ENCODE data around the gene TLX1. TPM values are rescaled to one million over a fixed set of nuclear protein-coding genes. Genes with fewer than 3 reads are reported as not detected.

The TLX1 gene
- total RNA-seq, 1 donor: not detected

GRCh38 chr10:101176577-101176976, 45.5 kb downstream of the TLX1 start:
- H3K36me3 ChIP-seq (ENCODE audit: insufficient read depth, low read length): no peaks in the 10 kb centered on the region
- no peak overlapping the region for H3K4me2 ChIP-seq (ENCODE audit: insufficient read depth, low read length)
- no peaks in the 10 kb centered on the region for H3K4me1 ChIP-seq (ENCODE audit: insufficient read depth, low read length)
- H3K4me3 ChIP-seq (ENCODE audit: insufficient read depth, low read length): no peak overlapping the region
- H2AFZ ChIP-seq (ENCODE audit: low read length): no peak overlapping the region
- no peak overlapping the region for H3K27ac ChIP-seq (ENCODE audit: low read depth, low read length)
- no peaks in the 10 kb centered on the region for H3K79me2 ChIP-seq (ENCODE audit: insufficient read depth, low read length)
- TF ChIP-seq CTCF (IDR thresholded peaks at IDR 0.05; ENCODE audit: extremely low read depth, low read depth, low read length): no peak
- DNase-seq (ENCODE audit: insufficient read length, low spot score, missing footprints): no peak
- H4K20me1 ChIP-seq (ENCODE audit: insufficient read depth, low read length): no peaks in the 10 kb centered on the region
- peaks cover 16% of the 10 kb centered on the region for H3K27me3 ChIP-seq (ENCODE audit: insufficient read depth, low read length)
- H3K9me3 ChIP-seq (ENCODE audit: low read depth, low read length): no peaks in the 10 kb centered on the region

- H3K27me3 ChIP-seq (ENCODE audit: insufficient read depth, low read length): peaks cover 14% of the 10 kb centered on the region
- no peak overlapping the region for H3K27ac ChIP-seq (ENCODE audit: low read depth, low read length)
- H3K9me3 ChIP-seq (ENCODE audit: low read depth, low read length): no peaks in the 10 kb centered on the region
- no peak for TF ChIP-seq CTCF (IDR thresholded peaks at IDR 0.05; ENCODE audit: extremely low read depth, low read depth, low read length)
- DNase-seq (ENCODE audit: insufficient read length, low spot score, missing footprints): no peak
- H4K20me1 ChIP-seq (ENCODE audit: insufficient read depth, low read length): no peaks in the 10 kb centered on the region
- H3K4me2 ChIP-seq (ENCODE audit: insufficient read depth, low read length): no peak overlapping the region
- H3K4me1 ChIP-seq (ENCODE audit: insufficient read depth, low read length): no peaks in the 10 kb centered on the region
- no peaks in the 10 kb centered on the region for H3K79me2 ChIP-seq (ENCODE audit: insufficient read depth, low read length)
- H3K36me3 ChIP-seq (ENCODE audit: insufficient read depth, low read length): no peaks in the 10 kb centered on the region
- no peak overlapping the region for H3K4me3 ChIP-seq (ENCODE audit: insufficient read depth, low read length)
- no peak overlapping the region for H2AFZ ChIP-seq (ENCODE audit: low read length)
Measured at GRCh38 chr10:101182936-101183335, 51.8 kb downstream of the TLX1 start.

GRCh38 chr10:101183458-101184183, 52.5 kb downstream of the TLX1 start:
- no peak overlapping the region for H3K4me2 ChIP-seq (ENCODE audit: insufficient read depth, low read length)

More at GRCh38 chr10:101183458-101184183, 52.5 kb downstream of the TLX1 start:
- peaks cover 14% of the 10 kb centered on the region for H3K27me3 ChIP-seq (ENCODE audit: insufficient read depth, low read length)
- H3K4me3 ChIP-seq (ENCODE audit: insufficient read depth, low read length): no peak overlapping the region
- no peaks in the 10 kb centered on the region for H3K36me3 ChIP-seq (ENCODE audit: insufficient read depth, low read length)
- H3K9me3 ChIP-seq (ENCODE audit: low read depth, low read length): no peaks in the 10 kb centered on the region
- no peak for TF ChIP-seq CTCF (IDR thresholded peaks at IDR 0.05; ENCODE audit: extremely low read depth, low read depth, low read length)
- no peaks in the 10 kb centered on the region for H3K4me1 ChIP-seq (ENCODE audit: insufficient read depth, low read length)
- no peak overlapping the region for H2AFZ ChIP-seq (ENCODE audit: low read length)
- no peaks in the 10 kb centered on the region for H4K20me1 ChIP-seq (ENCODE audit: insufficient read depth, low read length)
- DNase-seq (ENCODE audit: insufficient read length, low spot score, missing footprints): no peak
- H3K27ac ChIP-seq (ENCODE audit: low read depth, low read length): no peak overlapping the region
- H3K79me2 ChIP-seq (ENCODE audit: insufficient read depth, low read length): no peaks in the 10 kb centered on the region

Other genes starting within 250 kb of the TLX1 start
- 39.1 and 43.0 TPM in 2 replicates for gene SLF2, start 218.3 kb upstream of the TLX1 start, total RNA-seq
- gene SEMA4G, start 161.8 kb upstream of the TLX1 start, total RNA-seq: under 0.01 and 0.29 TPM in 2 replicates
- 48.5 and 55.7 TPM in 2 replicates for gene MRPL43, start 143.8 kb upstream of the TLX1 start, total RNA-seq
- gene TWNK, start 143.8 kb upstream of the TLX1 start, total RNA-seq: 3.2 and 3.3 TPM in 2 replicates
- gene LZTS2, start 131.5 kb upstream of the TLX1 start, total RNA-seq: 117 and 127 TPM in 2 replicates
- 0.72 and 1.2 TPM in 2 replicates for gene PDZD7, start 100.2 kb upstream of the TLX1 start, total RNA-seq
- 103 and 106 TPM in 2 replicates for gene SFXN3, start 100.1 kb upstream of the TLX1 start, total RNA-seq
- 26.4 and 30.1 TPM in 2 replicates for gene KAZALD1, start 69.3 kb upstream of the TLX1 start, total RNA-seq
- gene LBX1, start 98.2 kb downstream of the TLX1 start, total RNA-seq: not detected in 2 replicates
- 11.2 and 11.8 TPM in 2 replicates for gene BTRC, start 222.9 kb downstream of the TLX1 start, total RNA-seq